Chondrocyte (in vitro differentiated cells): ENCODE results near the gene ATL2. TPM values are rescaled to one million over a fixed set of nuclear protein-coding genes. Genes with fewer than 3 reads are reported as not detected.
A peak's percentile ranks its signal among the peaks of the same experiment; 100 is the strongest.

Source experiments
- DNase-seq: peaks from one replicate; pipeline ENCODE4 v3.0.0; 2021; ENCODE audit warnings: mixed read lengths, low spot score
- H3K27ac Mint-ChIP-seq: one replicate; pipeline ENCODE4 v1.8.0; 2021; ENCODE audit warnings: mild to moderate bottlenecking, moderate library complexity, mixed read lengths; ENCODE audit not compliant: unreplicated experiment
- H3K27me3 Mint-ChIP-seq: 2 replicates; pipeline ENCODE4 v1.8.0; 2021; ENCODE audit warnings: low read depth, mixed read lengths
- H3K36me3 Mint-ChIP-seq: 2 replicates; pipeline ENCODE4 v1.8.0; 2021; ENCODE audit warnings: low read depth, mixed read lengths
- H3K4me1 Mint-ChIP-seq: 2 replicates; pipeline ENCODE4 v1.8.0; 2021; ENCODE audit warnings: low read depth, mild to moderate bottlenecking, mixed read lengths
- H3K4me3 Mint-ChIP-seq: one replicate; pipeline ENCODE4 v1.8.0; 2021; ENCODE audit warnings: mild to moderate bottlenecking, moderate library complexity, mixed read lengths; ENCODE audit not compliant: unreplicated experiment
- H3K9me3 Mint-ChIP-seq: 2 replicates; pipeline ENCODE4 v1.8.0; 2021; ENCODE audit warnings: low read depth, mixed read lengths
- total RNA-seq: library from RNA; stranded (reverse); gene quantifications from 3 replicates; pipeline ENCODE4 v1.2.1, GENCODE V29; 2021
- TF ChIP-seq, protein P1 (sequence below): fragments of 200-600 bp; sonication (generic); IDR thresholded peaks from 2 replicates; pipeline ENCODE4 v1.5.0; 2021; ENCODE audit warnings: antibody characterized with exemption, mild to moderate bottlenecking, moderate library complexity

ATL2 gene
- total RNA-seq, 1 donor from 2014 or later, result 34.1 TPM

GRCh38 chr2:38380397-38381130, 3.5 kb upstream of the ATL2 start:
- H3K36me3 Mint-ChIP-seq, result no peaks in the 10 kb centered on the region
- no peak overlapping the region for H3K27ac Mint-ChIP-seq
- H3K27me3 Mint-ChIP-seq, result no peaks in the 10 kb centered on the region
- TF ChIP-seq, protein P1, sequence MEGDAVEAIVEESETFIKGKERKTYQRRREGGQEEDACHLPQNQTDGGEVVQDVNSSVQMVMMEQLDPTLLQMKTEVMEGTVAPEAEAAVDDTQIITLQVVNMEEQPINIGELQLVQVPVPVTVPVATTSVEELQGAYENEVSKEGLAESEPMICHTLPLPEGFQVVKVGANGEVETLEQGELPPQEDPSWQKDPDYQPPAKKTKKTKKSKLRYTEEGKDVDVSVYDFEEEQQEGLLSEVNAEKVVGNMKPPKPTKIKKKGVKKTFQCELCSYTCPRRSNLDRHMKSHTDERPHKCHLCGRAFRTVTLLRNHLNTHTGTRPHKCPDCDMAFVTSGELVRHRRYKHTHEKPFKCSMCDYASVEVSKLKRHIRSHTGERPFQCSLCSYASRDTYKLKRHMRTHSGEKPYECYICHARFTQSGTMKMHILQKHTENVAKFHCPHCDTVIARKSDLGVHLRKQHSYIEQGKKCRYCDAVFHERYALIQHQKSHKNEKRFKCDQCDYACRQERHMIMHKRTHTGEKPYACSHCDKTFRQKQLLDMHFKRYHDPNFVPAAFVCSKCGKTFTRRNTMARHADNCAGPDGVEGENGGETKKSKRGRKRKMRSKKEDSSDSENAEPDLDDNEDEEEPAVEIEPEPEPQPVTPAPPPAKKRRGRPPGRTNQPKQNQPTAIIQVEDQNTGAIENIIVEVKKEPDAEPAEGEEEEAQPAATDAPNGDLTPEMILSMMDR, result no peak
- DNase-seq, result no peak
- peaks cover 40% of the 10 kb centered on the region for H3K4me1 Mint-ChIP-seq
- no peaks in the 10 kb centered on the region for H3K9me3 Mint-ChIP-seq
- no peak overlapping the region for H3K4me3 Mint-ChIP-seq

DNA sequence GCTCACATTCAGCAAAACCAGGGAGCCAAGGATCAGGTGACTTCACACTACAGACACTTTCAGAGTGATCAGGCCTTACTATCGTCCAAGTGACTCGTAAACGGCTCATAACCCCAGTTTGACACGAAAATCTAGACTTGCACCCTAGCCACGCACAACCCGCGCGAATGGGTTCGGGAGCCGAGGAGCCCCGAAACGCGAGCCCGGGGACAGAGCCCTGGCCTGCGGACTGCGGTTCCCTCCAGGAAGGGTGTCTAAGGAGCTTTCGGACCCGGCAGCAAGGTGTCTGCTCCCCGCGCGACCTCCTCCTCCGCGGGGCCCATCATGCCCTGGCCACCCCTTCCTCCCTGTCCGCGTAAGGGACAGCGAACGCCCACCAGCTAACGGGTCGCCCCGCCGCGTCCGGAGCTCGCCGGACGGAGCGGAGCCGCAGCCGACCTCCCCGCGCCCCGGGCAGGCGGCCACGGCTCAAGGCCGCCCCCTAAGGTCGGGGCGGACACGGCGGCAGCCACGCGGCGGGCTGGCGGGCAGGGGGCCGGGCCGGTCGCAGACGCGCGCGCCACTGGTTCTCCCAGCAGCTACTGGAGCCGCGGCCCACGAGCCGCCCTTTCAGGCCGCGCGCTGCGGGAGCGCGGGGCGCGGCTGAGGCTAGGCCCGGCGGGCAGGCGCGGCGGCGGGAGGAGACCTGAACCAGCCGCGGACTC, 575 bp downstream of the ATL2 start:
- peak overlapping the region; percentile 94 for H3K27ac Mint-ChIP-seq
- H3K4me1 Mint-ChIP-seq, result peaks cover 31% of the 10 kb centered on the region
- H3K36me3 Mint-ChIP-seq, result no peaks in the 10 kb centered on the region
- TF ChIP-seq, protein P1, result peak; percentile 78
- H3K27me3 Mint-ChIP-seq, result no peaks in the 10 kb centered on the region
- H3K4me3 Mint-ChIP-seq, result peak overlapping the region; percentile 83
- H3K9me3 Mint-ChIP-seq, result no peaks in the 10 kb centered on the region
- no peak for DNase-seq

DNA sequence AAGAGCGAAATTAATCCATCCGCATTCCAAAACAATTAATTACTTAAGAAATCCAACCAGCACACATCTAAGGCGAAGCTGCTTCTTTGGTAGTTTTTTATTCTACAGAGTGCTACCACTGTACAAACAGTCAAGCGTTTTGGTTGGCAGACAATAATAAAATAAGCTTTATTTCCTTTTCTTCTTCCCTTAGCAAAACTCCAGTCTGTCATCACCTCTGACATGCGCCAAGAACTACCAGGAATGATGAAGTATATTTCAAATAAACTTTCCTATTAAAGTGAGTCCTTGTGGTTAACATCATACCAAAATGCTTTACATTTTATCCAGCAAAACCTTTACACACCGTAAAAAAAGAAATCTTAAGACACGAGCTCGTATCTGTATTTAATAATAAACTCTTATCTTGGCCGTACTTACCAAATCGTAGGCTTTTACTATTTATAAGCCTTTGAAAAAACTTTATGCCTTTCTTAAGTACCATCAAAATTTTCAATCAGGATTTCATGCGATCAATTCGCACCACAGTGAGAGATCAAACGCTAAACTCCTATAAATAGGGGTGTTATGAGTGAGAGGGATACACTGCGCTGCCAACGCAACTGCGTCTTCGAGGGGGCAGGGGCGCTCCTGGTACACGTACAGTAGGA, 1.3 kb downstream of the ATL2 start:
- TF ChIP-seq, protein P1, result no peak
- Mint-ChIP-seq H3K36me3 (no peaks in the 10 kb centered on the region), H3K4me3 (peak overlapping the region; percentile 83), H3K27ac (peak overlapping the region; percentile 94), H3K9me3 (no peaks in the 10 kb centered on the region), H3K4me1 (peaks cover 31% of the 10 kb centered on the region), H3K27me3 (no peaks in the 10 kb centered on the region)
- no peak for DNase-seq

DNA sequence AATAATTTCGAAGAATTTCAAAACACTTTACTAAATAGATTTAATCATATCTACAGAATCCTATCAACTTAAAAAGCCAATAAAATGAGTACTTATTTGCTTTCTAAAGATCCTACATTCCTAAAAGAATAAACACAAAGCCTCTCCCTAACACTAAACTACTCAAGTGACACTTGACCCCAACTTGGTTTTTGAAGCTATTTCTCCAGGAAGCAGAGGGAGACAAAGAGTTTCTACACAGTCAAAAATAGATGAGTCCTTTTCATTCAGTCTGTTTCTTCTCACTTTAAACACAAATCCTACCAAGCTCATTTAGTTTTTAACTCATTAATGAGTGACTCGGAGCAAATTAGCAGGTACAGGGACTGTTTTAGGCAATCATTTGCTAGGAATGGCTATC, 2.1 kb downstream of the ATL2 start:
- no peaks in the 10 kb centered on the region for H3K9me3 Mint-ChIP-seq
- peaks cover 25% of the 10 kb centered on the region for H3K4me1 Mint-ChIP-seq
- TF ChIP-seq, protein P1, result peak; percentile 42
- no peak for DNase-seq
- peak overlapping the region; percentile 83 for H3K4me3 Mint-ChIP-seq
- no peak overlapping the region for H3K27ac Mint-ChIP-seq
- H3K27me3 Mint-ChIP-seq, result no peaks in the 10 kb centered on the region
- no peaks in the 10 kb centered on the region for H3K36me3 Mint-ChIP-seq

DNA sequence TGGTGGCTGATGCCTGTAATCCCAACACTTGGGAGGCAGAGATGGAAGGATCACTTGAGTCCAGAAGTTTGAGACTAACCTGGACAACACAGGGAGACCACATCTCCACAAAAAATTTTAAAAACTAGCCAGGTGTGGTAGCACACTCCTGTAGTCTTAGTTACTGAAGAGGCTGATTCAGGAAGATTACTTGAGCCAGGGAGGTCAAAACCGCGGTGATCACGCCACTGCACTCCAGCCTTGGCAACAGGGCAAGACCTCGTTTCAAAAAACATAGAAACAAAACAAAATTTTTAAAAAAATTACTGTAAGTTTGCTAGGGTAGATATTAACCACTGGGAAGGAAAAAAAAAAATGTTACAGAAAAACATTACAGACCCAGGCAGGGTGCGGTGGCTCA, 5.8 kb downstream of the ATL2 start:
- no peaks in the 10 kb centered on the region for H3K9me3 Mint-ChIP-seq
- DNase-seq, result no peak
- TF ChIP-seq, protein P1, result no peak
- no peaks in the 10 kb centered on the region for H3K36me3 Mint-ChIP-seq
- H3K27ac Mint-ChIP-seq, result no peak overlapping the region
- no peaks in the 10 kb centered on the region for H3K27me3 Mint-ChIP-seq
- H3K4me3 Mint-ChIP-seq, result no peak overlapping the region
- H3K4me1 Mint-ChIP-seq, result peaks cover 22% of the 10 kb centered on the region
